NCI-H1105 treated with DMSO at 0.1 percent for 48 hours (cell line): ENCODE measurements around the gene NPAS2.
A peak's percentile ranks its signal among the peaks of the same experiment; 100 is the strongest.

ENCODE experiments used
- DNase-seq: peaks from one replicate; lab custom pipeline; 2025; lab: John Stamatoyannopoulos, UW

NPAS2 gene

GRCh38 chr2:100793982-100794381 is 26.0 kb upstream of the NPAS2 start:
- DNase-seq = no peak

DNA sequence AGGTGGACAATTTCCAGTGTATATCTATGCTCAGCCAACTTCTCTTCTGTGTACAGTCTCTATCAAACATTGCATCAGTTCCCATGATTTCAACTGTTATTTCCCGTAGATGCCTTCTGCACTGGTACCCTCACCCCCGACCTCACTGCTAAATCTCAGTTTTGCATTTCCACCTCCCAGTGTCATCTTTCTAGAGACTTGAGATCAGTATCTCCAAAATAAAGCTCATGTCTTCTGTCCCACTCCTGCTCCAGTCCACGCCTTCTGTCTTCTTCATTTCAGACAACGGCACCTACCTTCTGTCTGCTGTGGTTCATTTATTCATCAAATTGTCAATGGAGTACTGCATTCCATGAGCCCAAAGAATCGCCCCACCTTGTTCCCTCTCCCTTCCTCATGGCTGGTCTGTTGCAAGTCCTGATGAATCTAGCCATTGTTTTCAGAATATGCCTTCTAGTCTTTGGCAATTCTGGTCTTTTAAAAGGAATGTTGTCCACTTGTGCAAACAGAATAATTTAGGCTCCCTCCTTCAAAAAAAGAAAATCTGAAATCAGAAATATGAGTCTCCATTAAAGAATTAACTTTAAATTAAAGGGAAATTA is 23.3 kb upstream of the NPAS2 start:
- DNase-seq = no peak

GRCh38 chr2:100799686-100800085 is 20.3 kb upstream of the NPAS2 start:
- DNase-seq = no peak

DNA sequence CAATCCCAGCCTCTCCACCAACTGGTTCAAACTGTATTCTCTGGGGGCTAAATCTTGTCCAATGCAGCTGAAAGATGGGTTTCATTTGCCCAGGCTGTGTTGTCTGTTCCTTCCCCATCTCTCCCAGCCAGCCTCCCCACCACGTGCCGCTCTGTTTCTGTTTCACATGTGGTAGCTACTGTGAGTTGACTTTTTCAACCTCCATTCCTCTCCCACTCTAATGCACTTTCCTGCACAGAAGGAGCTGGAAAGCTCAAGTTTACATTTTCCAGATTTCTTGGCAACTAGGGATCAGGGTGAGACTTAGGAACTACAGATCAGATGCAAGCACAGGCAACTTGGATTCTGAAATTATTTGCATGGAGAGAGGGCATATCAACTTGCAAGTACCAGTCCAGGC is 19.0 kb upstream of the NPAS2 start:
- DNase-seq = no peak

- DNase-seq = no peak
Measured at GRCh38 chr2:100801402-100801801, 18.5 kb upstream of the NPAS2 start.

DNA sequence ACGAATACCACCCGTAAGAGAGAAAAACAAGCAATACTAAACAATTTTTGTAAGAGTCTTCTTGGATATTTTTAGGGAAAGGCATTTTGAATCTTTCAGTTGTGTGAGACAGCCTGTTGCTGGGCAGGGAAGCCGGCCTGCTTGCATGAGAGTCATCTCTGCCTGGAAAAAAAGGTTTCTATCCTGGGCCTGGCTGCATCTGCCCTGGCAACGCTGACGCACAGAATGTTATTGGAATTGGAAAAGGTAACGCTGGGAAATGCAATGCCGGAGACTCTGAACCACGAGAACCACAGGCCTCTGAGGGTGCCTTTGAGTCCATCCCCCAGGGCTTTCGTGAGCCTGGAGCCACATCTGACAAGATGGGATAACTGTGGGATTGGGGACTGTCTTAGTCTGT is 17.9 kb upstream of the NPAS2 start:
- no peak for DNase-seq

GRCh38 chr2:100803334-100803733 is 16.6 kb upstream of the NPAS2 start:
- DNase-seq = no peak

DNA sequence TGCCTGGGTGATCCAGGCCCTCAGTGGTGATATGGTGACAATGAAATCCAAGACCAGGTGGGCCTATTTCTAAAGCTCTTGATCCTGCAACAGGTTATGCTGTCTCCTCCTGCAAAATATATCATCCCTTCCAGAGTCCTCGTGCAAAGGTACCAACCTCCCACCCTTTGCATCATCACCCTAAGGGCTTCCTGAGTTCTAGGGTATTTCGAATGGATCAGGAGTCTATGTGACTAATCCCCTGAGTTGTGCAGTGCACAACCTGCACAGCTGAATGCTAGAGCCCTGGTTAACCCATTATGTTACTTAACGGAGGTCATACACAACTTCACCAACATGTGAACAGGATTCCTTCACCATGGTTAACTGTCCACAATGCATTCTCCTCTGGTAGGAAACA is 13.4 kb upstream of the NPAS2 start:
- no peak for DNase-seq

DNA sequence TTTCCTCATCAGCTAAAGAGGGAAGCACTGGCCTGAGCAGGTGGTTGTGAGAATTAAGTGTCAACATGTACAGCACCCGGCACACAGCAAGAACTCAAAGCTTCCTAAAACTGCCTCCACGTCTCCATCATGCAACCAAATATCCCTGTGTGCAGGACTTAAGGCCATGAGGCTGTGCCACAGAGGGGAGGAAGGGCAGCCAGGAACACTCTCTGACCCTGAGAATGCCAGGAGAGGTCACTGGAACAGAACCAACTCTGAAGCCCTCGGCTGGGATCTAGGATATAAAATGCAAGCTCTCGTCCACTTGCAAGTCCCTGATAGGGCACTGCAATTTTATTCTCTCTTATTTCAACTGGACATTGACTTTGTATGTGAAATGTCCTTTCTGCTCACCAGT is 12.2 kb upstream of the NPAS2 start:
- no peak for DNase-seq

DNA sequence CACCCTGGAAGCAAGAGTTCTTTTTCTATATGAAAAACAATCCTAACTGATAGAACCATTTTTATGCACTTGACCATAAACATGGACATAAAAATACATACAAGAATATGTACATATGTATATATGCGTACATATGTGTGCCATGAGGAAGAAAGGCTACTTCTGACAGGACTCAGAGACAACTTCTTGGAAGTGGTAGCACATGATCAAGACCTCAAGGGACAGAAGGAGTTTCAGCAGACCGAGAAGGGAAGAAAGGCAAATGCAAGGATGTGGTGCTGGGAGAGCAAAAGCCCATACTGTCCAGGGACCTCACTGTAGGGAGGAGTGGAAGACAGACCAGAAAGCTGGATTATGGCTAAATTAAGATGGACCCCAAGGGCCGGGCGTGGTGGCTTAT is 11.4 kb upstream of the NPAS2 start:
- no peak for DNase-seq

- no peak for DNase-seq
Measured at GRCh38 chr2:100809506-100809905, 10.4 kb upstream of the NPAS2 start.

DNA sequence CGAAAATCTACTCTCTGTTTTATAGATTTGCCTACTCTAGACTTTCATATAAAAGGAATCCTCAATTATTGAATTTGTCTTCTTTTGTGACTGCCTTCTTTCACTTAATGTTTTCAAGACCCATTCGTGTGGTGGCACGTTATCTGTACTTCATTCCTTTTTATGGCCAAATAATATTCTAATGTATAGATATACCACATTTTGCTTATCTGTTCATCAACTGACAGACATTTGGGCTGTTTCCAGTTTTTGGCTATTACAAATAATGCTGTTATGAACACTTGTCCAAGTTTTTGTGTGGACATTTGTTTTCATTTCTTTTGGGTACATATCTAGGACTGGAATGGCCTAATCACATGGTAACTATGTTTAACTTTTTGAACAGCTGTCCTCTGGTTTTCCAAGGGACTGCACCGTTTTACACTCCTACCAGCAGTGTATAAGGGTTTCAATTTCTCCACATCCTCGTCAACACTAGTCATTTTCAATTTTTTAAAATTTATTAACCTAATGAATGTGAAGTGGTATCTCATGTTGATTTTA is 9.3 kb upstream of the NPAS2 start:
- no peak for DNase-seq

DNA sequence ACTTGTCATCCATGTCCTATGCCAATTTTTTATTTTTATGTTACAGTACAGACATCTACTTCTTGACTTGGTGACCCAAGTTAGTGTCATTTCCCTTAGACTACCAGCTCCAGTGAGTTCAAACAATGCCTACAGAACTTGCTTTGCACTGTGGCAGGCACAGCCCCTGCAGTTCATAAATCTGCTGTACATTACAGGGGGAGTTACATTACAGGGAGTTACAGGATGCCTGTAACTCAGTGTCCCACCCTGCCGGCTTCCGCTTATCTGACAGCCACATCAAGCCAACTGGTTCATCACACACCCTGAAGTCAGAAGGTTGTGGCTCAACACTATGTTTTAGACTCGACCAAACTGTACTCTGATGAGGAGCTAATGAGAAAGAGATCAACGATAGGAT is 7.8 kb upstream of the NPAS2 start:
- DNase-seq = no peak

- no peak for DNase-seq
Measured at GRCh38 chr2:100812573-100812972, 7.4 kb upstream of the NPAS2 start.

- DNase-seq = peak; percentile 43
Measured at GRCh38 chr2:100813527-100813926, 6.4 kb upstream of the NPAS2 start.

GRCh38 chr2:100814043-100814442 is 5.9 kb upstream of the NPAS2 start:
- no peak for DNase-seq

- no peak for DNase-seq
Measured at GRCh38 chr2:100814453-100814852, 5.5 kb upstream of the NPAS2 start.

DNA sequence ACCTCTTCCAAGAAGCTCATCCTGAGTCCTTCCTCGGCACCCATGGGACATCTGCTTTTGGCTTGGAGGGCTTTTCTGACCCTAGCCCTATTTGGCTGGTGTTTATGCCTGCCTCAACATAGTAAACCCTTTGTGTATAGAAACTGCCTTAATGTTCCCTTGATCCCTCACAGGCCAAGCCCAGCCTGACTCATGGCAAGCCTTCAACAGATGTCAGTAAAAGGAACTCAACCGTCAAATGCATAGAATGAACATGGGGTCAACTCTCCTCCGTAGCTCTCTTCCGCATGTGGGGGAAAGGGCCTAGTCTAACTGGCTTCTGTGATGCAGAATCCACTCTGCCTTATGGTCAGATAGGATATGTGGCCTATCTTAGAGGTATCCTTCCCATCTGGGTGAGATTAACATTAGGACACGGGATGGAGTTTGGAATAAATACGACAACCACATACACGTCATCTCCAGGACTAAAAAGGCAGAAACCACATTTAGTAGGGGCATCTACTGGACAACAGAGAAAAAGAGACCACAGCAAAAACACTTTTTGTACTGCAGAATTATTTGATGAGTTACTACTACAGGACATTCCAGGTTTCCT is 2.5 kb upstream of the NPAS2 start:
- DNase-seq = no peak

- no peak for DNase-seq
Measured at GRCh38 chr2:100818003-100818605, 1.8 kb upstream of the NPAS2 start.

DNA sequence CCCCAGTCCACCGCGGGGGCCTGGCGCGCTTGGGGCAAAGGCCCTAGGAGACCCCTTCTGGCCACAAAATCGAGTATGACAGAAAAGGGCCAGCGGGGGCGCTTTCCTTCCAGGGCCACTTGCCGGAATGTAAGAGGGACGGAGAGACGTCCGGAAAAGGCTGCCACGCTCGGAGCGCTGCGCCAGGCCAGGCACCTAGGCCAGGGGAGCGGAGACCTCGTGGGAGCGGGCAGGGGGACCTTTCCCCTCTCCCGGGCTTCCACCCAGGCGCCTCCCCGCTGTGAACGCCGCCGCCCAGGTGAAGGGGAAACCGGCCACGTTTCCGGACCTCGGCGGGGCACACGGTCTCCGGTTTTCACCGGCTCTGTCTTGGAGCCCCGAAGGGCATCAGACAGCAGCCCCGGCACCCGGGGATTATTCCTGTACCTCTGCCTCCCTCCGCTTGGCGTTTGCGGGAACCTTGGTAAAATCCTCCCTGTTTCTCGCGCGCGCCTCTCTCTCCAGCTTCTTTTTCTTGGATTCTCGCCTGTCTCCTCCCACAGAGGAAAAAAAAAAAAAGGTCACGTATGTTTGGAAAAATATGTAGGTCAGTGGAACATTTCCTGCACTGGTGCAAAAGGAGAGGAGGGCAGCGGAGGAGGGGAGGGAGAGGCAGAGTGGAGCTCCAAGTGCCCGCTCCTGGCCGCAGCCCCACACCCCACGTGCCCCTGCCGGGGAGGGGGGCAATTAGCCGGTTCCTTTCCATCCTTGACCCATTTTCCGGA is 1.2 kb upstream of the NPAS2 start:
- peak; percentile 22 for DNase-seq

GRCh38 chr2:100820273-100820522 is 259 bp downstream of the NPAS2 start:
- no peak for DNase-seq

DNA sequence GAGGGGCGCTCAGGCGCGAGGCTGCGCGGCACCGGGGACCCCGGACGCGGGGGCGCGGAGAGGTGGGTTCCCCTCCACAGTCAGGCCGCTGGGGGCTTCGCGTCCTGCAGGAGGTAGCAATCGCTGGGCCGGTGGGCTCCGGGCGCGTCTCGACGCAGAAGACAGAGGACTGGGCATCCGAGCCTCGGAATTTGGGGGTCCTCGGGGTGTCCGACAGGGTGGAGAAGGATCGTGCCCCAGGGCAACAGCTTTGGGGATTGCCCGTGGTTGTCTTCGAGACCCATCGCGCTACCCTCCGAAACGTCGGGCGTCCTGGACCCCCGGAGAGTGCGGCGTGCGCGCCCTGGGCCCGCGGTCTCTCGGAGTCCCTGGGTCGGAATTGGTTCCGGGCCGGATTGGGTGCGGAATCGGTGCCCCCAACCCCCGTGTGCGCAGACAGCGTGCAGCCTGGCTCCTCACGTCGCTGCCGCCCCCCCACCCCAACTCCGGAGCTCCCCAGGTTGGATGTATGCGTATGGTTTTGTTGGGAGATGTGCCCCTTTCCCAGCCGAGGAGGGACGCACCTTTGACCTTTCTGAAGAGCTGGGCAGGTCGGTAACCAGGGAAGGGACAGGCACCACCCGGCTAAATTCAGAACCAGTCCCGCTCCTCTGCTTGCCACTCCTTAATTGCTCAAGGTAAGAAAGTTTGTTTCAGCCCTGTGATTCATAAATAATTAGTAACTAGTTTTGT is 750 bp downstream of the NPAS2 start:
- DNase-seq = no peak
